ENCODE data around the gene CACNB3. TPM values are rescaled to one million over a fixed set of nuclear protein-coding genes. Genes with fewer than 3 reads are reported as not detected.
A peak's percentile ranks its signal among the peaks of the same experiment; 100 is the strongest.

Gene CACNB3
- total and polyA plus RNA-seq, 2 of the 13 experiments (the other 11 are each of a cell fraction or from before 2014, with no cell fraction given), result 0.29 to 0.54 TPM

DNA sequence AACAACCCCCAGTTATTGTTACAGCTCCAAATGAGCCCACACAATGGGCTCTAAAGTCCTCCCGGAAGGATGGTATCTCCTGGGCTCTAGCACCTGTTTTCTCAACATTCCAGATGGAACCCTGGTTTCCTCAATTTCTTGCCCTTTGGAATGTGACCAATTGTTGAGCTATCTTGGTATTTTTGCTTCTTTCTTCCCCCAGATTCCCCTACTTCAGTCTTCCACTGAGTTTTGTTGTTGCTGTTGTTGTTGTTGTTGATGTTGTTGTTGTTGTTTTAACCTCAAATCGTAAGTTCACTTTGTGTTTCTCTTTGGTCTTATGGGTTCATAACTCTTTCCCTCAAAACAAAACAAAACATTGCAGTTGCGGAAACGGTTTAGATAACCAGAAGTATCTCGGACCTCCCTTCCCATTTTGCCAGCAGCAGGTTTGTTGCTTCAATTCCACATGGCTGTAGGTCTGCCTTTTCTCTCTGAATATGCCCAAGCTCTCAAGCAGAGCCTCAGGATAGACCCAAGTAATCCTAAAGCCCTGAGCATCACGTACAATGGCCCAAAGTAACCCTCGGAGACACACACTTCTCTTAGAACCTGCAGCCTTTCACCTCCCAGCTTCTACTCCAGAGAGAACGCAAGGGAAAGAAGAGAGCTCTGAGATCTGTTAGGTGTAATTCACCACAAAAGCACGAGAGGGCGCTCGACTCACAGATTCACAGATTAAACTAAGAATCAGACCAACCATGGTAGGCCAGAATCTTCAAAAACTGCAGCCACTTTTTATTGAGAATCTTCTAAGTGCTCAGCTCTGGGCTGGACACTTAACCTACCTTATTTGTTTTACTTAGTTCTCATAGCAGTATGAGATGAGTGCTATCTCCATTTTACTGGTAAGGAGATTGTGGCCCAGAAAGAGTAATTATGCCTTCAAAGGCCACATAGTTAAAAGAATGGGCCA is 34.7 kb downstream of the CACNB3 start (continued):
- TF ChIP-seq, protein P1, sequence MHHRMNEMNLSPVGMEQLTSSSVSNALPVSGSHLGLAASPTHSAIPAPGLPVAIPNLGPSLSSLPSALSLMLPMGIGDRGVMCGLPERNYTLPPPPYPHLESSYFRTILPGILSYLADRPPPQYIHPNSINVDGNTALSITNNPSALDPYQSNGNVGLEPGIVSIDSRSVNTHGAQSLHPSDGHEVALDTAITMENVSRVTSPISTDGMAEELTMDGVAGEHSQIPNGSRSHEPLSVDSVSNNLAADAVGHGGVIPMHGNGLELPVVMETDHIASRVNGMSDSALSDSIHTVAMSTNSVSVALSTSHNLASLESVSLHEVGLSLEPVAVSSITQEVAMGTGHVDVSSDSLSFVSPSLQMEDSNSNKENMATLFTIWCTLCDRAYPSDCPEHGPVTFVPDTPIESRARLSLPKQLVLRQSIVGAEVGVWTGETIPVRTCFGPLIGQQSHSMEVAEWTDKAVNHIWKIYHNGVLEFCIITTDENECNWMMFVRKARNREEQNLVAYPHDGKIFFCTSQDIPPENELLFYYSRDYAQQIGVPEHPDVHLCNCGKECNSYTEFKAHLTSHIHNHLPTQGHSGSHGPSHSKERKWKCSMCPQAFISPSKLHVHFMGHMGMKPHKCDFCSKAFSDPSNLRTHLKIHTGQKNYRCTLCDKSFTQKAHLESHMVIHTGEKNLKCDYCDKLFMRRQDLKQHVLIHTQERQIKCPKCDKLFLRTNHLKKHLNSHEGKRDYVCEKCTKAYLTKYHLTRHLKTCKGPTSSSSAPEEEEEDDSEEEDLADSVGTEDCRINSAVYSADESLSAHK (CRISPR knock-in tag; IDR thresholded peaks at IDR 0.05; ENCODE audit: borderline replicate concordance), result no peak
- TF ChIP-seq CEBPG (CRISPR knock-in tag; IDR thresholded peaks at IDR 0.05), result 0 out of 2 replicates have a peak, but pooled peaks have one; percentile 3
- no peak for TF ChIP-seq FOXA1 (IDR thresholded peaks at IDR 0.05)
- TF ChIP-seq FOXA1 (CRISPR knock-in tag; IDR thresholded peaks at IDR 0.05), result no peak
- TF ChIP-seq MAZ (IDR thresholded peaks at IDR 0.05; ENCODE audit: borderline replicate concordance, low read depth, low read length), result no peak
- no peak for TF ChIP-seq MAZ (CRISPR knock-in tag; IDR thresholded peaks at IDR 0.05; ENCODE audit: low read depth)
- no peak for TF ChIP-seq GATA4 (IDR thresholded peaks at IDR 0.05; ENCODE audit: borderline replicate concordance, low read depth)
- 0 out of 2 replicates have a peak, but pooled peaks have one; percentile 20 for TF ChIP-seq SMAD3 (CRISPR knock-in tag; IDR thresholded peaks at IDR 0.05)
- TF ChIP-seq ELF1 (CRISPR knock-in tag; IDR thresholded peaks at IDR 0.05), result no peak
- peak; percentile 97 for TF ChIP-seq SMC3 (IDR thresholded peaks at IDR 0.05; ENCODE audit: low read length)
- 0 out of 2 replicates have a peak, but pooled peaks have one; percentile 47 for TF ChIP-seq ZNF337 (CRISPR knock-in tag; IDR thresholded peaks at IDR 0.05; ENCODE audit: borderline replicate concordance, low read depth)
- TF ChIP-seq STAG1 (CRISPR knock-in tag; IDR thresholded peaks at IDR 0.05), result peak; percentile 97
- no peak for TF ChIP-seq YEATS2 (CRISPR knock-in tag; IDR thresholded peaks at IDR 0.05; ENCODE audit: borderline replicate concordance)
- peak; percentile 60; the same call in 1 of the 2 replicates for TF ChIP-seq SSRP1 (CRISPR knock-in tag; IDR thresholded peaks at IDR 0.05)
- no peak for TF ChIP-seq PCBP2 (optimal IDR thresholded peaks at IDR 0.05; ENCODE audit: low read depth, low read length, poor library complexity, severe bottlenecking)
- no peak for TF ChIP-seq FIP1L1 (IDR thresholded peaks at IDR 0.05; ENCODE audit: borderline replicate concordance, insufficient read depth, low read depth, low read length)
- peak; percentile 31; the same call in 1 of the 2 replicates for TF ChIP-seq MED1 (CRISPR knock-in tag; IDR thresholded peaks at IDR 0.05)
- no peak for TF ChIP-seq SETDB1 (CRISPR knock-in tag; IDR thresholded peaks at IDR 0.05; ENCODE audit: borderline replicate concordance)
- no peak for TF ChIP-seq RFX5 (IDR thresholded peaks at IDR 0.05; ENCODE audit: low read depth, low read length)
- TF ChIP-seq, protein P2, sequence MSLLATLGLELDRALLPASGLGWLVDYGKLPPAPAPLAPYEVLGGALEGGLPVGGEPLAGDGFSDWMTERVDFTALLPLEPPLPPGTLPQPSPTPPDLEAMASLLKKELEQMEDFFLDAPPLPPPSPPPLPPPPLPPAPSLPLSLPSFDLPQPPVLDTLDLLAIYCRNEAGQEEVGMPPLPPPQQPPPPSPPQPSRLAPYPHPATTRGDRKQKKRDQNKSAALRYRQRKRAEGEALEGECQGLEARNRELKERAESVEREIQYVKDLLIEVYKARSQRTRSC (CRISPR knock-in tag; IDR thresholded peaks at IDR 0.05; ENCODE audit: low read depth), result no peak
- no peak for TF ChIP-seq WIZ (CRISPR knock-in tag; IDR thresholded peaks at IDR 0.05)
- no peak for TF ChIP-seq HES4 (CRISPR knock-in tag; IDR thresholded peaks at IDR 0.05; ENCODE audit: borderline replicate concordance)
- no peak for TF ChIP-seq ZNF34 (CRISPR knock-in tag; IDR thresholded peaks at IDR 0.05; ENCODE audit: borderline replicate concordance)
- no peak for TF ChIP-seq ZNF446 (CRISPR knock-in tag; IDR thresholded peaks at IDR 0.05)
- TF ChIP-seq FOXK2 (IDR thresholded peaks at IDR 0.05), result 0 out of 2 replicates have a peak, but pooled peaks have one; percentile 17
- no peak for TF ChIP-seq MEIS1 (CRISPR knock-in tag; IDR thresholded peaks at IDR 0.05; ENCODE audit: borderline replicate concordance)
- no peak for TF ChIP-seq CBX2 (IDR thresholded peaks at IDR 0.05; ENCODE audit: low read depth, low read length)
- no peak for TF ChIP-seq CBX2 (CRISPR knock-in tag; IDR thresholded peaks at IDR 0.05; ENCODE audit: low read depth)
- TF ChIP-seq GATAD2A (CRISPR knock-in tag; IDR thresholded peaks at IDR 0.05), result 0 out of 2 replicates have a peak, but pooled peaks have one; percentile 15
- TF ChIP-seq DNMT3B (CRISPR knock-in tag; conservative IDR thresholded peaks at IDR 0.05), result no peak
- no peak for TF ChIP-seq ZNF616 (CRISPR knock-in tag; IDR thresholded peaks at IDR 0.05; ENCODE audit: low read depth)
